ENCODE measurements around the gene DCP2.

DNA sequence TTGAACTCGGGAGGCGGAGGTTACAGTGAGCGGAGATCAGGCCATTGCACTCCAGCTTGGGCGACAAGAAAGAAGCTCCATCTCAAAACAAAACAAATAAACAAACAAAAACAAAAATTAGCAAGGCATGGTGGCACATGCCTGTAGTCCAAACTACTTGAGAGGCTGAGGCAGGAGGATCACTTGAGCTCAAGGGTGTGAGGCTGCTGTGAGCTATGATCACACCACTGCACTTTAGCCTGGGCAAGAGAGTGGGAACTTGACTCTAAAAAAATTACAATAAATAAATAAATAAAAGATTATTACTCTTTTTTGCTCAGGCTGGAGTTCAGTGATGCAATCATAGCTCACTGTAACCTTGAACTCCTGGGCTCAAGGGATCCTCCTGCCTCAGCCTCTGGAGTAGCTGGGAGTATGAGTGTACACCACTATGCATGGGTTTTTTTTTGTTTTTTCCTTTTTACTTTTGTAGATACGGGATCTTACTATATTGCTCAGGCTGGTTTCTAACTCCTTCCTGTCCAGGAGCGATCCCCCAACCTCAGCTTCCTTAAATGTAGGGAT lies 9.0 kb upstream of the DCP2 start:
- TF ChIP-seq TAF1 (IDR thresholded peaks at IDR 0.05; ENCODE audit: low read depth): no peak
- no peak for TF ChIP-seq CTCF (IDR thresholded peaks at IDR 0.05; ENCODE audit: poor library complexity, severe bottlenecking)
- no peak for TF ChIP-seq EZH2 (IDR thresholded peaks at IDR 0.05; ENCODE audit: borderline replicate concordance, insufficient read depth, low read length, poor library complexity, severe bottlenecking)
- TF ChIP-seq, protein P1, sequence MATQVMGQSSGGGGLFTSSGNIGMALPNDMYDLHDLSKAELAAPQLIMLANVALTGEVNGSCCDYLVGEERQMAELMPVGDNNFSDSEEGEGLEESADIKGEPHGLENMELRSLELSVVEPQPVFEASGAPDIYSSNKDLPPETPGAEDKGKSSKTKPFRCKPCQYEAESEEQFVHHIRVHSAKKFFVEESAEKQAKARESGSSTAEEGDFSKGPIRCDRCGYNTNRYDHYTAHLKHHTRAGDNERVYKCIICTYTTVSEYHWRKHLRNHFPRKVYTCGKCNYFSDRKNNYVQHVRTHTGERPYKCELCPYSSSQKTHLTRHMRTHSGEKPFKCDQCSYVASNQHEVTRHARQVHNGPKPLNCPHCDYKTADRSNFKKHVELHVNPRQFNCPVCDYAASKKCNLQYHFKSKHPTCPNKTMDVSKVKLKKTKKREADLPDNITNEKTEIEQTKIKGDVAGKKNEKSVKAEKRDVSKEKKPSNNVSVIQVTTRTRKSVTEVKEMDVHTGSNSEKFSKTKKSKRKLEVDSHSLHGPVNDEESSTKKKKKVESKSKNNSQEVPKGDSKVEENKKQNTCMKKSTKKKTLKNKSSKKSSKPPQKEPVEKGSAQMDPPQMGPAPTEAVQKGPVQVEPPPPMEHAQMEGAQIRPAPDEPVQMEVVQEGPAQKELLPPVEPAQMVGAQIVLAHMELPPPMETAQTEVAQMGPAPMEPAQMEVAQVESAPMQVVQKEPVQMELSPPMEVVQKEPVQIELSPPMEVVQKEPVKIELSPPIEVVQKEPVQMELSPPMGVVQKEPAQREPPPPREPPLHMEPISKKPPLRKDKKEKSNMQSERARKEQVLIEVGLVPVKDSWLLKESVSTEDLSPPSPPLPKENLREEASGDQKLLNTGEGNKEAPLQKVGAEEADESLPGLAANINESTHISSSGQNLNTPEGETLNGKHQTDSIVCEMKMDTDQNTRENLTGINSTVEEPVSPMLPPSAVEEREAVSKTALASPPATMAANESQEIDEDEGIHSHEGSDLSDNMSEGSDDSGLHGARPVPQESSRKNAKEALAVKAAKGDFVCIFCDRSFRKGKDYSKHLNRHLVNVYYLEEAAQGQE (IDR thresholded peaks at IDR 0.05; ENCODE audit: borderline replicate concordance): no peak

Measured in neural cell (in vitro differentiated cells).